Prostate gland (tissue), 2 donors: ENCODE data around the gene LARP6. TPM values are rescaled to one million over a fixed set of nuclear protein-coding genes. Genes with fewer than 3 reads are reported as not detected.
"Not testable (repeated sequence)": the region's sequence is repeated elsewhere in the genome, so short reads cannot be mapped to it uniquely, and the experiment has no call there.

ENCODE experiments used
- DNase-seq: peaks from one replicate; pipeline ENCODE4 v3.0.0-alpha.2; 2019; ENCODE audit warnings: low spot score
- H3K27ac ChIP-seq, 2 donors: fragments of 200-600 bp; sonication (generic); 2 replicates each; pipeline ENCODE4 v1.5.1; 2017 to 2019
- H3K27me3 ChIP-seq: fragments of 200-600 bp; sonication (generic); replicated peaks from 2 replicates; pipeline ENCODE4 v1.5.1; 2019; ENCODE audit not compliant: insufficient read depth
- H3K36me3 ChIP-seq, 2 donors: fragments of 200-600 bp; sonication (generic); 1 replicate in 1 of 2; 2 replicates in 1 of 2; pipeline versions ENCODE4 v1.5.1 to v1.8.1; 2017 to 2019
- H3K4me1 ChIP-seq: fragments of 200-600 bp; sonication (generic); replicated peaks from 2 replicates; pipeline ENCODE4 v1.5.1; 2019
- H3K4me3 ChIP-seq, 2 donors: fragments of 200-600 bp; sonication (generic); 2 replicates each; pipeline ENCODE4 v1.5.1; 2017 to 2019
- H3K9me3 ChIP-seq: fragments of 200-600 bp; sonication (generic); 2 replicates; pipeline ENCODE4 v1.5.1; 2017
- POLR2A ChIP-seq: fragments of 450-650 bp; IDR thresholded peaks from one replicate; pipeline ENCODE4 v1.6.1; 2016; ENCODE audit warnings: antibody characterized with exemption, mild to moderate bottlenecking
- POLR2AphosphoS5 ChIP-seq: sonication (generic); formaldehyde crosslinking; IDR thresholded peaks from one replicate; pipeline ENCODE4 v1.6.1; 2017; ENCODE audit warnings: antibody characterized with exemption
- WGBS: methylation state at CpG from one replicate; pipeline ENCODE4 v1.1.5; 2018; 5-methylcytosine and 5-hydroxymethylcytosine counted together
- intact Hi-C: fragments of 100-400 bp; cut with DNase I; formaldehyde crosslinking; loops from one replicate; pipeline ENCODE4 v1.14.2; 2022
- total RNA-seq, 2 donors: library from RNA; depleted of rRNA; stranded (reverse); fragments of >200 nt; gene quantifications; one replicate each; pipeline ENCODE4 v1.1.0, GENCODE V29; 2016
- TF ChIP-seq, protein P1 (sequence below), 4 experiments: fragments of 200-600 bp in 2 of 4; fragments of 450-650 bp in 2 of 4; sonication (generic) in 2 of 4; IDR thresholded peaks; 1 replicate in 3 of 4; 2 replicates in 1 of 4; pipeline ENCODE4 v1.5.1; 2016 to 2019; ENCODE audit warnings: antibody characterized with exemption in 4 of 4, mild to moderate bottlenecking in 2 of 4, moderate library complexity in 2 of 4

LARP6 gene
- total RNA-seq, 2 donors from 2014 or later = 24.6 to 43.3 TPM

DNA sequence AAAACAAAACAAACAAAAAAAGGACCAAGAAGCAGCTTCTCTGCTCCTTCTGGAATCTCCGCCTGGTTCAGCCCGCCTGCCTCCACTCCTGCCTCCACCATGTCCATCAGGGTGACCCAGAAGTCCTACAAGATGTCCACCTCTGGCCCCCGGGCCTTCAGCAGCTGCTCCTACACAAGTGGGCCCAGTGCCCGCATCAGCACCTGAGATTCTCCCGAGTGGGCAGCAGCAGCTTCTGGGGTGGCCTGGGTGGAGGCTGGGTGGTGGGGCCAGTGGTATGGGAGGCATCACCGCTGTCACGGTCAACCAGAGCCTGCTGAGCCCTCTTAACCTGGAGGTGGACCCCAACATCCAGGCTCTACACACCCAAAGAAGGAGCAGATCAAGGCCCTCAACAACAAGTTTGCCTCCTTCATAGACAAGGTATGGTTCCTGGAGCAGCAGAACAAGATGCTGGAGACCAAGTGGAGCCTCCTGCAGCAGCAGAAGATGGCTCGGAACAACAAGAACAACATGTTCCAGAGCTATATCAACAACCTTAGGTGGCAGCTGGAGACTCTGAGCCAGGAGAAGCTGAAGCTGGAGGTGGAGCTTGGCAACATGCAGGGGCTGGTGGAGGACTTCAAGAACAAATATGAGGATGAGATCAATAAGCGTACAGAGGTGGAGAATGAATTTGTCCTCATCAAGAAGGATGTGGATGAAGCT lies 4.8 kb upstream of the LARP6 start:
- H3K4me1 ChIP-seq, H3K36me3 ChIP-seq, H3K4me3 ChIP-seq, H3K27ac ChIP-seq, intact Hi-C loops, H3K27me3 ChIP-seq, H3K9me3 ChIP-seq, DNase-seq: not testable (repeated sequence)
- 89% methylated on average over 9 of the region's 9 CpGs for WGBS
- peak; percentile 22 for TF ChIP-seq POLR2AphosphoS5

DNA sequence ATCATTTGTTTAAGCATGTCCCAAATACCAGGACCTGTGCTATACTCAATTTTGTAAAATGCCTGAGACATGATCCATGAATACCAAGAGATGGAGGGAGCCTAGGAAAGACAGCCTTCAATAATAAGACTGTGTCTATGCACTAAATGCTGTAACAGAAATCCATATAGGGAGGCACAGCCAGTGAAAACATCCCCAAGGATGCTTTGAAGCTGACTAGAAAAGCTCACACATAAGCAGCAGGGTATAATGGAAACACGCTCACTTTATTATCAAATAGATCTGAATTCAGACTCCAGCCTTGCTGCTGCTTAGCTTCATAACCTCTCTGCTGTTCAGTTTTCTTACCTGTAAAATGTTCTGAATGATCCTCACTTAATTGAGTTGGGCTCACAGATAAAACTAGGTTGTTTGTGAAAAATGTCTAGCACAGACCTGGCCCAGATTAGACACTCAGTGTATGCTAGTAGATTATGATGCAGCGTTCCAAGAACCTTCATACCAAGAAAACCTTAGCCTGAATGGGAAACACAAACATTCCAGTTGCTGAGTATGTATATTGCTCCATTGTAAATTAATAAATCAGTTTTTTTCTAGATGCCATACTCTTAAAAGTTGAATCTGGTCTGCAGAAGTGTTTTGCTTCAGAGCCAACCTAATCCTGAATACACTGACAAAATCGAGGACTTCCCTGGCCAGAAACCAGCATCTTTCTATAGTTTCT lies 3.8 kb upstream of the LARP6 start:
- Histone ChIP-seq H3K36me3 (no peaks in the 10 kb centered on the region), H3K27me3 (no peaks in the 10 kb centered on the region), H3K4me3 (no peak overlapping the region), H3K9me3 (no peaks in the 10 kb centered on the region), H3K27ac (no peak overlapping the region), H3K4me1 (no peaks in the 10 kb centered on the region)
- WGBS = 86% methylated on average over 3 of the region's 3 CpGs
- intact Hi-C loops = no loop called here
- DNase-seq = no peak
- TF ChIP-seq, protein P1, sequence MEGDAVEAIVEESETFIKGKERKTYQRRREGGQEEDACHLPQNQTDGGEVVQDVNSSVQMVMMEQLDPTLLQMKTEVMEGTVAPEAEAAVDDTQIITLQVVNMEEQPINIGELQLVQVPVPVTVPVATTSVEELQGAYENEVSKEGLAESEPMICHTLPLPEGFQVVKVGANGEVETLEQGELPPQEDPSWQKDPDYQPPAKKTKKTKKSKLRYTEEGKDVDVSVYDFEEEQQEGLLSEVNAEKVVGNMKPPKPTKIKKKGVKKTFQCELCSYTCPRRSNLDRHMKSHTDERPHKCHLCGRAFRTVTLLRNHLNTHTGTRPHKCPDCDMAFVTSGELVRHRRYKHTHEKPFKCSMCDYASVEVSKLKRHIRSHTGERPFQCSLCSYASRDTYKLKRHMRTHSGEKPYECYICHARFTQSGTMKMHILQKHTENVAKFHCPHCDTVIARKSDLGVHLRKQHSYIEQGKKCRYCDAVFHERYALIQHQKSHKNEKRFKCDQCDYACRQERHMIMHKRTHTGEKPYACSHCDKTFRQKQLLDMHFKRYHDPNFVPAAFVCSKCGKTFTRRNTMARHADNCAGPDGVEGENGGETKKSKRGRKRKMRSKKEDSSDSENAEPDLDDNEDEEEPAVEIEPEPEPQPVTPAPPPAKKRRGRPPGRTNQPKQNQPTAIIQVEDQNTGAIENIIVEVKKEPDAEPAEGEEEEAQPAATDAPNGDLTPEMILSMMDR (IDR thresholded peaks at IDR 0.05) = no peak
- TF ChIP-seq POLR2AphosphoS5 (no peak), POLR2A (no peak)

DNA sequence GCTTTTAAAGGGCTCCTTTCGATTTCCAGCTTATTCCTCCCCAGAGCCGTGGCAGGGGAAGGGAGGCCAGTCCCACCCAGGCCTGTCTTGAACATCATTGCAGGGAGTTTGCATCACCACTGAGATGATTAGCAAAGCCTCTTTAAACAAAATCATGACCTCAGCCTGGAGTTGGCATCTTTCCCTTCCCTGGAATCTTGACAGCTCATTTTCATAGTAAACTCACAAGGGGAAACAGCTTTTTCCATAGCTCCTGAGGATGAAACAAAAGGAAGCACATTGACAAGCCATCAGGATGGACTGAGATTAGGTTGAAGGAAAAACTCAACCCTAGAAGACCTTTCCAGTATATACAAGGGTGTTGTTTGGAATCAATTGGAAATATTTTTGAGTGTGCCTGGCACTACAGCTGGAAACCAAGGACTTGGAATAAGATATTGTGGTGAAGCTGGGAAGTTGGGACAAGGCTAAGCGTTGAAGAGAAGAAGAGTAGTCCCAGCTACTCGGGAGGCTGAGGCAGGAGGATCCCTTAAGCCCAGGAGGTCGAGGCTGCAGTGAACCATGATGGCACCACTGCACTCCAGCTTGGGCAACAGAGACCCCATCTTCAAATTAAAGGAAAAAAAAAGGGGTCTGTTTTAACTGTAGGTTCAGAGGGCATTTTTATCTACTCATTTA lies 3.1 kb upstream of the LARP6 start:
- no peaks in the 10 kb centered on the region for H3K9me3 ChIP-seq
- H3K27me3 ChIP-seq = no peaks in the 10 kb centered on the region
- H3K36me3 ChIP-seq = no peaks in the 10 kb centered on the region
- intact Hi-C loops = no loop called here
- H3K4me1 ChIP-seq = no peaks in the 10 kb centered on the region
- H3K4me3 ChIP-seq = no peak overlapping the region
- no peak for TF ChIP-seq POLR2AphosphoS5
- TF ChIP-seq, protein P1 (IDR thresholded peaks at IDR 0.05) = no peak
- TF ChIP-seq POLR2A = no peak
- WGBS = 76% methylated on average over 5 of the region's 5 CpGs
- no peak for DNase-seq
- no peak overlapping the region for H3K27ac ChIP-seq

DNA sequence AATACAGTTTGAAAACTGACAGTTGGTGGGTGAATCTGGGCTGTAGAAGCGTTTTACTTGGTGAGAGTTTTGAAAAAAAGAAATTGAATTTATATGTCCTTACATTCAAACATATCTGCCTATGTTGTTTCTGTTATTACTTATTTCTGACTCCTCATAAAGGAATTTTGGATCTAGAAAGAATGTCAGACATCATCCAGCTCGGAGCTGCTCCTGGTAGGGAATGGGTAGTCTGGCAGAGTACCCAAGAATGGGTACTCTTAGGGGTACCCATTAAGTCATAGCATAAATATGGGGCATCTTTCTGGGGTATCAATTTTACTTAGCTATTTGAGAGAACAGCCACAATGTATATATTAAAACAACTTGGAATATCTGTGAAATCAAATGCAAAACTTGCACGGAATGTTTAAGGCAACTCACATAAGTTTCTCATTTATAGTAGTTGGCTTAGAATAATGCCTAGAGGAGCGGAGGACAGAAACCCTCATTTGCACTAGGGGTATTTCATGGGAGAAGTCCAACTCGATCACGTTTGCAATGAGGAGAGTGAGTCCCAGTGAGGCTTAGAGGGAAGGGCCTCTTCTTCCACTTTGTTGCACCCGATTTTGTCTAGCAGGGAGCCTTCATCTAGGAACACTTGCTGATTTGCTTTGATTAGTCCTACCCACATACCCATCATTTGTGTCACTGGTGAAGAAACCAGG lies 2.4 kb upstream of the LARP6 start:
- no peak for TF ChIP-seq POLR2AphosphoS5
- TF ChIP-seq, protein P1 (IDR thresholded peaks at IDR 0.05) = no peak
- no peak for TF ChIP-seq POLR2A
- H3K9me3 ChIP-seq = no peaks in the 10 kb centered on the region
- H3K36me3 ChIP-seq = no peaks in the 10 kb centered on the region
- no peaks in the 10 kb centered on the region for H3K27me3 ChIP-seq
- intact Hi-C loops = no loop called here
- DNase-seq = no peak
- no peak overlapping the region for H3K27ac ChIP-seq
- WGBS = 85% methylated on average over 7 of the region's 7 CpGs
- no peaks in the 10 kb centered on the region for H3K4me1 ChIP-seq
- no peak overlapping the region for H3K4me3 ChIP-seq

DNA sequence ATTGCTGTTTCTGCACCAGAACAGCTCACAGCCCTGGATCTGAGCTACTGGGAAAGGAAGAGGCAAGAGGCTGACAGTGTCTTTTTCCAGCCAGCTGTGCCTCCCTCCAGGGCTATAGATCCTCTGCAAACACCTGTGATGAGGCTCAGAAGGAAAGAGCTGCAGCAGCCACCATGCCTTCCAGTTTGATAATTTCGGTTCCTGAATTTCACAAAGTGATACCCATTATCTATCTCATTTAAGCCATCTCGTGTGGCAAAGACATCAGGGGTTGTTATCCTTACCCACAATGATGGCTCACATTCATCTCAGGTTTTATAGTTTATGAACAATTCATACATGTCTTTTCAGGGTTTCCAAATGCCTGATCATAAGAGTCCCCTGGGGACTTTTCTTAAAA lies 1.8 kb upstream of the LARP6 start:
- H3K36me3 ChIP-seq = no peaks in the 10 kb centered on the region
- no peak overlapping the region for H3K4me3 ChIP-seq
- no peaks in the 10 kb centered on the region for H3K9me3 ChIP-seq
- no peaks in the 10 kb centered on the region for H3K4me1 ChIP-seq
- no peak overlapping the region for H3K27ac ChIP-seq
- DNase-seq = no peak
- intact Hi-C loops = no loop called here
- no peak for TF ChIP-seq POLR2A
- TF ChIP-seq, protein P1 (IDR thresholded peaks at IDR 0.05) = no peak
- TF ChIP-seq POLR2AphosphoS5 = no peak
- WGBS = 84% methylated on average over 2 of the region's 2 CpGs
- H3K27me3 ChIP-seq = no peaks in the 10 kb centered on the region
